ENCODE data around the gene SLC37A2.
"Not testable (repeated sequence)": the region's sequence is repeated elsewhere in the genome, so short reads cannot be mapped to it uniquely, and the experiment has no call there.

Gene SLC37A2

GRCh38 chr11:125062931-125063428 is at the start of gene SLC37A2:
SLC37A2 (plus strand) TSS chr11:125063305; CDS start chr11:125063368, 63 bp downstream.
- DNase-seq (ENCODE audit: low read depth in 1 of 2, low spot score in 1 of 2) = no peak

DNA sequence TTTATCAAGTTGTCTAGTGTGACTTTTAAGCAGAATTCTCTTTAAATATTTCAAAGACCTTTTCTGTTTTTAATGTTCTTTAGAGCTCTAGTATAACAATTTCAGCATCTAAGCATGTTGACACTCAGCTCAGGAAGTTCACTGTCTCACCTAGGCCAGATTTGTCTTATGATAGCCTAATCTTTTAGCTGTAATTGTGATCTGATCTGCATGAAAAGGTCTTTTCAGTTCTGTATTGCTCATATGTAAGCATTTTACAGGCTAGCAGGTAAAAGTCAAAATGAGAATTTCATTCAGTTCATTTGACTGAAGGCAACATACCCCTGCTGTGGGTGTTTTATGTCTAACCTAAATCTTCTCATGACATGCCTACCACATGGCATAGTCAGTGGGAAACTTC is 46.7 kb upstream of the SLC37A2 start:
- no peak for DNase-seq (ENCODE audit: low read depth in 1 of 2, low spot score in 1 of 2)

GRCh38 chr11:125020342-125020741 is 42.8 kb upstream of the SLC37A2 start:
- no peak for DNase-seq (ENCODE audit: low read depth in 1 of 2, low spot score in 1 of 2)

DNA sequence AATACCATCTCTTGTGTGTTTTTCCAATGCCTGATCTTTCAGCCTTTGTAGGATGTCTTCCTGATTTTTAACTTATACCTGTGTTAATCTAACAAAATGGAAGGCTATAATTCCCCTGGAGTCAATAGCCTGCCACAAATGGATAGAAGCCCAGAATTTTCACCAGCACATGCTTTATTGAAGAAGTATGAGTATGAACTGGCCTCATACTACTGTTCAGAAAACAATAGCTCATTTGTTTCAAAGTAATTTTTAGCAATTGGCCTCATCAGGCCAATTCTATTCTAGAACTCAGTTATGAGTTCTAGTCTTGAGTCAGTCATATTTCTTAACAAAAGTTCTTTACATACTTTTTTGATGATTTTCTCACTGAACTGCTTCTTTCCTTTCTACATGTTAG is 40.6 kb upstream of the SLC37A2 start:
- DNase-seq (ENCODE audit: low read depth in 1 of 2, low spot score in 1 of 2) = no peak

DNA sequence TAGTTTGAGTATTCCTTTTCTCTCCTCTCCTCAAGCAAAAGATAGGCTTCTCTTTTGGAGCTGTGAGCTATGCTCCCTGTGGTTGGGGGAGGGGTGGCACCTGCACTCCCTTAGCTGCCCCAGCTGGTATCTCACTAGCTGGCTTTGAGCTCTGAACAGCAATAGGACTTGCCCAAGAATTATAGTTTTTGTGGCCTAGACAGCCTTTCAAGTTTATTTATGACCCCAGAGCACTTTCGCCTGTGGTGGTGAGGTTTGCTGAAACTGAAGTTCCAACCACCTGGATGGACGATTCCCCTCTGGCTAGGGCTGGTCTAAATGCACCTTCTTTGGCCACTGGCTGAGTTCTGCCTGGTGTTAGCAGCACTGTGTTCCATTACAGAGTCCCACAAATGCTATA is 37.1 kb upstream of the SLC37A2 start:
- no peak for DNase-seq (ENCODE audit: low read depth in 1 of 2, low spot score in 1 of 2)

DNA sequence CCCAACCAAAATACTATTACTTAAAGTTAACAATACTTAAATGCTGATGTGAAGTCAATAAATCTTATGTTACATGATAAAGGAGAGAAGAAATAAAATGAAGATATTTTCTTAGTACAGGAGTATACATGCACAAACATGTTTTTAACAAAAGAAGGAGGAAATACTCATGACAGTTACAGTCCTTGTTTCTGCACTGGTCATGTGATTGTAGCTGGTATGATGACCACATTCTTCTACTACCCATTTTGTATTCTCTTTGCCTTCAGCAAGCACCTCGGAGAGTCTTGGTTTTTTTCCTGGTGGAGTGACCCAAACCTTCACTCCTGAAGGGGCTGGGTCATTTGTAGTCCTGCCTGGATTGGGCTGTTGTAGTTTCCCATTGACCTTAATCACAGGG is 33.7 kb upstream of the SLC37A2 start:
- DNase-seq (ENCODE audit: low read depth in 1 of 2, low spot score in 1 of 2) = not testable (repeated sequence)

DNA sequence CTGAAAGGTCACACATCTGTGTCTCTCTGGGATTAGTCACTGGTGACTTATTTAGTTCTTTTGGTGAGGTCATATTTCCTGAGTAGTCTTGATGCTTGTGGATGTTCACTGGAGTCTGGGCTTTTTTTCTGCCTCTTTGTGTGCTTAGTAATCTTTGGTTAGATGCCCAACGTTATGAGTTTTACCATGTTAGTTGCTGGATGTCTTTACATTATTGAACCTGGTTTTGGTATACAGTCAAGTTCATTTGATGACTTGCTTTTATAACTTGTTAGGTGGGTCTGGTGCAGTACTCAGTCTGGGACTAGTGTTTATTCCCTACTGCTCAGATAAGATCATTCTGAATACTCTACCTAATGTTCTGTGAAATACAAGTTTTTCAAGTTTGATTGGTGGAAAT is 26.2 kb upstream of the SLC37A2 start:
- DNase-seq (ENCODE audit: low read depth in 1 of 2, low spot score in 1 of 2) = no peak

DNA sequence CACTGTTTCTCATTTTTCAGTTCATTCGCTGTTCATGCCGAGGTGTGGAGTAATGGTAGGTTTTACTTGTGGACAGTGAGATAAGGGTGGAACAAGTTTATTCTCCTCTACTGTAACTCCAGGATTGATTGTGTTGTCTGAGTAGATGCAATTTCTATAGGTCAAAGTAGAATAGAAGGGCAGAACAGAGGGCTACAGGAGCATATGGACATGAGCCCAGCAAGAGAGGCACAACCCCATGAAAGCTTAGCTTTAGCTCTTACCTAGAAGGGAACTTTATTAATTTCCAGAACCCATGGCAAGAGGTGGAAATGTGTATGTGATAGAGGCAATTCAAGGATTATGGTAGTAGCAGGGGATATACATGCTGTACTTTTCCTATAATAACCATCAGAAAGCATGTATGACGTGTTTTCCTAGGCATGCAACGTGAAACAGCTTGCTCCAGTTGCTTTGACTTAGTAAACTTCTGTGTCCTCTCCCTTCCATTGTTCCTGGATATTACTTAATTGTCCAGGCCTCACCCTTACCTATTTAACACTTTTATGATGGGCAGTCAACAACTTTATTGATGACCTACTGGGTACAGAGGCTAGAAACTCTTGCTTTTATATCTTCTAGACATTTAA is 13.8 kb upstream of the SLC37A2 start:
- DNase-seq (ENCODE audit: low read depth in 1 of 2, low spot score in 1 of 2) = no peak

GRCh38 chr11:125052047-125052446 is 11.1 kb upstream of the SLC37A2 start:
- DNase-seq (ENCODE audit: low read depth in 1 of 2, low spot score in 1 of 2) = no peak

DNA sequence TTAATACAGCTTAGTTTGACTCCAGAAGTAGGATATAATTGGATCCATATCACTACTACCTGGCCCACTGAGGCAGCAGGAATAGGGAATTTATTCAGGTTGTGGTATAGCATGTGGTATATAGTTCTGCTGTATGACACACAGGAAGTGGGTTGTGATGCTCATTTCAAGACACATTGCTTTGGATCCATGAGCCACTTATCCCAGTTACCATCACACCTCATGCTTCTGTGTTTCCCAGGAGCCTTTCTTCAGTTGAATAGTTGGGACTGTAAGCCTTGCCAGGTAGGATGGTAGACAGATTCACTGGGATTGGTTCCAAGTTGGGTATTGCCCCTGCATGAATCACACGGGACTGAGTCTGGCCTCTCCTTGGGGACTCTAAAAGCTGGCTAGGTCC is 9.9 kb upstream of the SLC37A2 start:
- DNase-seq (ENCODE audit: low read depth in 1 of 2, low spot score in 1 of 2) = no peak

- DNase-seq (ENCODE audit: low read depth in 1 of 2, low spot score in 1 of 2) = no peak
Measured at GRCh38 chr11:125055107-125055715, 7.9 kb upstream of the SLC37A2 start.

DNA sequence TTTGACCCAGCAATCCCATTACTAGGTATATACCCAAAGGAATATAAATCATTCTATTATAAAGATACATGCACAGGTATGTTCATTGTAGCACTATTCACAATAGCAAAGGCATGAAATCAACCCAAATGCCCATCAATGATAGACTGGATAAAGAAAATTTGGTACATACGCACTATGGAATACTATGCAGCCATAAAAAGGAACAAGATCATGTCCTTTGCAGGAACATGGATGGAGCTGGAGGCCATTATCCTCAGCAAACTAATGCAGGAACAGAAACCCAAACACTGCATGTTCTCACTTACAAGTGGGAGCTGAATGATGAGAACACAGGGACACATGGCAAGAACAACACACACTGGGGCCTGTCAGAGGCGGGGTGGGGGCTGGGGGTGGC is 7.0 kb upstream of the SLC37A2 start:
- DNase-seq (ENCODE audit: low read depth in 1 of 2, low spot score in 1 of 2) = not testable (repeated sequence)

GRCh38 chr11:125056931-125057692 is 6.0 kb upstream of the SLC37A2 start:
- DNase-seq (ENCODE audit: low read depth in 1 of 2, low spot score in 1 of 2) = no peak

DNA sequence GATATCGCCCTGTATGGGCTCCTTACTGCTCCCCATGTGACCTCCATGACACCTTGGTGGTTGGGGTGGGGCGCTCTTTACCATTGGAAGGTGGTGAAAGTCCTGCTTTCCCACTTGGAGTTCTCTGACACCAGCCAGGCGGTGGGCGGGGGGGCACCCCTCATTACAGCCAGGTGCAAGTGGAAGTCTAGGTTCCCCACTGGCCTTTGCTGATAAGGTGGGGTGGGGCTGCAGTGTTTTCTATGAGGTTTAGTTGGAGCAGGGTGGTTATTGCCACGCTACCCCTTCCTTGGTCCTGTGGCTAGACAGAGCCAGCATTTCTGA is 5.5 kb upstream of the SLC37A2 start:
- DNase-seq (ENCODE audit: low read depth in 1 of 2, low spot score in 1 of 2) = no peak

- no peak for DNase-seq (ENCODE audit: low read depth in 1 of 2, low spot score in 1 of 2)
Measured at GRCh38 chr11:125061281-125061680, 1.8 kb upstream of the SLC37A2 start.

GRCh38 chr11:125062218-125062930 is 731 bp upstream of the SLC37A2 start:
- no peak for DNase-seq (ENCODE audit: low read depth in 1 of 2, low spot score in 1 of 2)

- no peak for DNase-seq (ENCODE audit: low read depth in 1 of 2, low spot score in 1 of 2)
Measured at GRCh38 chr11:125063429-125064043, 431 bp downstream of the SLC37A2 start.

GRCh38 chr11:125064070-125064469 is 965 bp downstream of the SLC37A2 start:
- DNase-seq (ENCODE audit: low read depth in 1 of 2, low spot score in 1 of 2) = no peak

GRCh38 chr11:125068368-125068767 is 5.3 kb downstream of the SLC37A2 start:
- DNase-seq (ENCODE audit: low read depth in 1 of 2, low spot score in 1 of 2) = no peak

DNA sequence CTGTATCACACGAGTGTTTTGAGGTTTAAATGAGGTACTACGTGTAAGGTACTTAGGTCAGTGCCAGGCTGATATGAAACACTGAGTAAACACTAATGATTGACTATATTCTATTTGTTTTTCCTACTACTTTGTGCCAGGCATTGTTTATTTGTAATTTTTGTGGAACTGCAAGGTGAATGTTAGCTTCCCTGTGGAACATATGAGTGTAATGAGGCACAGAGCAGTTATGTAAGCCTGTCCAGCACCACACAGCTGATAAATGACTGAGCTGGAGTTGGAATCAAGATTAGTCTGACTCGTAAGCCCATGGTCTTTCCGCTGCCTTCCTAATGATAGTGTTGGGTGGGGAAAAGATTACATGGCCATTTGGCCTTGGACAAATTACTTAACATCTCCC is 5.9 kb downstream of the SLC37A2 start:
- no peak for DNase-seq (ENCODE audit: low read depth in 1 of 2, low spot score in 1 of 2)

DNA sequence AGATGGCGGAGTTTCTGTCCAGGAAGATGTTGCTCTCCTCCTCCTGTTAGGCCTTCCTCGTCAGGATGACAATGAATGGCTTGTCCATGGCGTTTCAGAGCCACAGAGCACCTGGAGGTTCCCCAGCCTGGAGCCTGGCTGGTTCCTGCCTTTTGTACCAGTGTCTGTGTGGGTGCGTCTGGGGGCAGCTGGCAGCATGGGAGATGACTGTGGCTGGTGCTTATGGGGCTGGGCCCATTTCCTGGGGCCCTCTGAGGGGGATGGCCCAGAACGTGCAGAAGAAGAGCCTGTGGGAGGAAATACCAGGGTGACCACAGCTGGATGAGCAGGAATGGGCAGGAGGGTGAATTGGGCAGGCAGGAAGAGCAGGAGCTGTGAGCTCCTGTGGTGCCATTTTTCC is 6.7 kb downstream of the SLC37A2 start:
- no peak for DNase-seq (ENCODE audit: low read depth in 1 of 2, low spot score in 1 of 2)

Data from activated T-helper 1 cell treated with anti-CD3 and anti-CD28 coated beads, Interleukin-2, amount 50 U/mL, for 16 hours (primary cell).